GM21529 (cell line): ENCODE measurements around the gene SUN5.
"Not testable (repeated sequence)": the region's sequence is repeated elsewhere in the genome, so short reads cannot be mapped to it uniquely, and the experiment has no call there.

Experiments
- ATAC-seq: cut with Tn5 transposase; IDR thresholded peaks from one replicate; pipeline ENCODE4 v1.9.1; 2021; ENCODE audit not compliant: unreplicated experiment

SUN5 gene, protein sequence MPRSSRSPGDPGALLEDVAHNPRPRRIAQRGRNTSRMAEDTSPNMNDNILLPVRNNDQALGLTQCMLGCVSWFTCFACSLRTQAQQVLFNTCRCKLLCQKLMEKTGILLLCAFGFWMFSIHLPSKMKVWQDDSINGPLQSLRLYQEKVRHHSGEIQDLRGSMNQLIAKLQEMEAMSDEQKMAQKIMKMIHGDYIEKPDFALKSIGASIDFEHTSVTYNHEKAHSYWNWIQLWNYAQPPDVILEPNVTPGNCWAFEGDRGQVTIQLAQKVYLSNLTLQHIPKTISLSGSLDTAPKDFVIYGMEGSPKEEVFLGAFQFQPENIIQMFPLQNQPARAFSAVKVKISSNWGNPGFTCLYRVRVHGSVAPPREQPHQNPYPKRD

DNA sequence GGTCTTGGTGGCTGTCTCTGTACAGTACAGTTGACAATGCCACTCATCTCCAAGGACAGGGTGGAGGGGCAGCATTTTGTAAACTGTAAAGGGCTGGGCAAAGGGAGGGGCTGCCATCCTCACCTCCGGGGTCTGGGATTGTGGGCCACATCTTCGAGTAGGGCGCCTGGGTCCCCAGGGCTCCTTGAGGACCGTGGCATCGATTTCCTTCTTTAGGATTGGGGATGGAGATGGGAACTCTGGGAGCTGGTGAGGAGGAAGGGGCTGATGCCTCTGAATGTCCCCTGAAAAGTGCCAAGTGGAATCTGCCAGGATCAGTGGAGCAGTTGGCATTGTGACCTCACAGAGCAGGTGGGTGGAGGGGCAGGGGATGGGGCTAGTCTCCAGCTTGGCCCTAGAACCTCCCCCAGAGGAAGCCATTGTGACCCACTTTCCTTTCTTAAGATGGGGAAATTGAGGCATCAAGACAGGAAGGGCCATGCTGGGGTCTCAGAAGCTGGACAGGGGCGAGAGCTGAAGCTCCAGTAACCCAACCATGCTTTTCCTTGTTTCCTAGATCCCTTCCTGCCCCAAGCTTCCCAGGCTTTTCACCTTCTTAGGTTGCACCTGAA is at the start of gene SUN5:
TSS of gene SUN5 (minus strand) at position 293 of the 611 bp plus-strand sequence. CDS start at position 200, 93 bp downstream.
- ATAC-seq: no peak

DNA sequence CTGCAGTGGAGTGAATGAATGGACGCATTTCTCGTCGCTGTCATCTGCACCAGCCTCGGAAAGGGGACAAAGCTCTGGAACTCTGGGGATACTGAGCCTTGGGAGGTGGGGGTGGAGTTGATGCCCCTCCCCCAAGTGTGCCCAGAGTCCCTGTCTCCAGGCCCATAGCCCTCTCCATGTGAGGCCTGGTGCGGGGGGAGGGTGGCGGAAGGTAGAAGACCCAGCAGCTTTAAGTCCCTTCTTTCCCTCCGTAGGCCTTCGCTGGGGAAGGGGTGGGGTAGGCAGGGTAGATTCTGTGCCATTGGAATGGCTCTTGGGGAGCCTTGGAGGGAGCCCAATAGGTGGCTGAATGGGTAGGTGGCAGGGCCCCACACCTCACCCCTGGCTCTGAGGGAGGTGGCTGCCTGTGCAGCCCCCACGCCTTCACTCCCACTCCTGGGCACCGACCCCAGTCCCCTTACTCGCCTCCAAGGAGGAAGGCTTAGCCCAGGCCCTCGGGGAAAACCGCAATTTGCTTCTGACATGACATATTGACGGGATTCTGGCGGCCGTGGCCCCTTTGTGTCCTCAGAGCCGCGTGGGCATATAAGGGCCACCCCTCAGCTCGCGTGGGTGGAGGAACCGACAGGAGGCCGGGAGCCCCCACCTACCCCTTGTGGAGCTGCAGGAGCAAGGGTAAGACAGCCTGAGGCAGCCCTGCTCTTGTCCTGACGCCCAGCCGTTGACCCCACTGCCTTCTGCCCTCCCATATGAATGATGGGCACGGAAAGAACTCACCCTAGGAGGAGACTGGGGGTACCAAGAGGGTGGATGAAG is 49.3 kb upstream of the SUN5 start, which contains the start of gene BPIFB3:
TSS of gene BPIFB3 (plus strand) at position 613 of the 816 bp plus-strand sequence. CDS start 1,533 bp downstream, outside the sequence.
- no peak for ATAC-seq

DNA sequence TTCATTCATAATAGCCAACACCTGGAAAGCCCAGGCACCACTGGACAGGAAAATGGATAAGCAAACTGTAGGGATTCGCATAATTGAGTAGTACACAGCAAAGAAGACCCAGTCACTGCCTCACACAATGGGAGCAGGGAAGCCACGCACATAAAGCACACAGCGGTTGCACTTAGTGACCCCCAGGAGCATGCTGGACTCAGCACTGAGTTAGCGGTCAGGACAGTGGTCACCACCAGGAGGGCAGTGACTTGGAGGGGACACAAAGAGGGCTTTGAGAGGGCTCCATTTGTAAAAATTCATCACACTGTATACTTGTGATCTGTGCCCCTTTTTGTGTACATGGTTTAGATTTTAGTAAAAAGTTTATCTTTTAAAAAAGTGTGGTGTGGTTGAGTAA is 47.1 kb upstream of the SUN5 start:
- ATAC-seq: no peak

- no peak for ATAC-seq
Measured at GRCh38 chr20:33046412-33046811, 42.2 kb upstream of the SUN5 start.

GRCh38 chr20:33045129-33045721 is 41.0 kb upstream of the SUN5 start:
- not testable (repeated sequence) for ATAC-seq

DNA sequence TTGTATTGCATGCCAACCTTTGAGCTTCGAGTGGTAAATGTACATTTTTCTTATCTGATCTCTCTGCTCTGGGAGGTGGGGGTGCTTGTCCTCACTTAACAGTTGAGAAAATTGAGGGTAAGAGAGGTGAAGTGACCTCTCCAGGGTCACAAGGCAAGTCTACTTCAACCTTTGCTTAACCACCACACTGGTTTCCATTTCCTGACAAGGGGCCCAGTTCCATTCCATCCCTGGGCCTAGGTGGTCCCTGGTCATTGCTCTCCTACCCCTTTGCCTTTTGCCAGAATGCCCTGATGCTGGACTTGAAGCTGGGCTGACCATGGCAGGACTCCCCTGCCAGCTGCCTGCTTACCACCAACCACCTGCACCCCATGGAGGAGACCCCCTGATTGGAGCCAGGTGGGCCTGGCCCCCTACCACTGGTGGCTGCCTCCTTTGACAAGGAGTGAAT is 39.5 kb upstream of the SUN5 start:
- no peak for ATAC-seq

GRCh38 chr20:33042983-33043730 is 38.9 kb upstream of the SUN5 start:
- no peak for ATAC-seq

- ATAC-seq: no peak
Measured at GRCh38 chr20:33042430-33042829, 38.2 kb upstream of the SUN5 start.

- ATAC-seq: no peak
Measured at GRCh38 chr20:33038243-33038642, 34.0 kb upstream of the SUN5 start.

DNA sequence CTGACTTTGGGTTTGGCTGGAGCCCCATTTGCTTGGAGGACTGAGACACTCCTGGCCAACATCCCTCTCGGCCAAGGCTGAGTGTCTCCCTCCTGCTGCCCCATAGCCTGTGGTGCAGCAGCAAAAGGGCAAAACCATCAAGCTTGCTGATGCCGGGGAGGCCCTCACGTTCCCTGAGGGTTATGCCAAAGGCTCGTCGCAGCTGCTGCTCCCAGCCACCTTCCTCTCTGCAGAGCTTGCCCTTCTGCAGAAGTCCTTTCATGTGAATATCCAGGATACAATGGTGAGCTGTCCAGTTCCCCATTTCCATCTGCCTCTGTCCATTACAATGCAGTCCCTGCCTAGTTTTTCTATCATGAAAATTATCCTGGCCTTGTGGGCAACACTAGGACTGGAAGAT is 33.2 kb upstream of the SUN5 start:
- no peak for ATAC-seq

DNA sequence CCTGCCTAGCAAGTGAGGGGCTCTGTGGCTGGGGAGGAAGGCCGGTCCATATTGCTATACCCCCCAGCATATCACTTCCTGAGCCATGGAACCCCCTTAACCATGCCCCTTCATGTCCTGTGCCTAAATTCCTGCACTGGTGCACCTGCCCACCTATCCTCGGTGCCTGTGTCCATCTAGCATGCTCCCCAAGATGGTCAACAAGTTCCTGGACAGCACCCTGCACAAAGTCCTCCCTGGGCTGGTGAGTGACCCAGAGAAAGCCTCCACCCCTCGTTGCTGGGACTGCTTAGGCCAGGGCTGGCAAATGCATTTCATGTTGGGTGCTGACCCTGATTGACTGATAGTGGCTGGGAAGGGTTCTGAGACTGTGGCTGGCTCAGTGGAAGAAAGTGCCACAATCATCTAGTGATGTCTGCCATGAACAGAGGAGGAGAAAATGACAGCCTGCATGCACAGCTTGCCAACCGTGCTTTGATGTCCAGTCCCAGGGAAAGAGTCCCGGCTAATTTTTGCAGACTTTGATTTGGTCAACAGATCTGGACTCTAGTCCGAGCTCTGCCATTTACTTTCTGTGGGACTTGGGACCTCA is 30.8 kb upstream of the SUN5 start:
- ATAC-seq: no peak

GRCh38 chr20:33034115-33034514 is 29.9 kb upstream of the SUN5 start:
- no peak for ATAC-seq

GRCh38 chr20:33033381-33033780 is 29.1 kb upstream of the SUN5 start:
- ATAC-seq: no peak

DNA sequence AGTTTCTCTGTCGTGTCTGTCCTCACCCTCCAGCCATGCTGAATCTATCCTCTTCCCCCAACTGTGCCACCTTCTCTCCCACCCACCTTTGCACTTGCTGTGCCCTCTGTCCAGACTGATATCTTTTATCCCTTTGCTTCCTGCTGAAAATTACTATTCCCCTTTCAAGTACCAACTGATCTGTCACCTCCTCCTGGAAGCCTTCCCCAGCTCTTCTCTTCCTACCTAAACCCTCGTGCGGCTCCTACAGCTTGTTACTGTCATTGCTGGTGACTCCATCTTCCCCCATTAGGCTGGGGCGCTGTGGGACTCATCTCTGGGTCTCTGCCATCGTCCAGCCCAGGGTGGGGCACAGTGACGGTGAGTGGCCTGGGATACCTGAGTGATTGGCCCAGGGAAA is 28.3 kb upstream of the SUN5 start:
- no peak for ATAC-seq

- ATAC-seq: no peak
Measured at GRCh38 chr20:33031531-33031930, 27.3 kb upstream of the SUN5 start, which contains the start of gene BPIFB6. BPIFB6 (plus strand) TSS chr20:33031648; CDS start chr20:33031648, 0 bp downstream.

GRCh38 chr20:33030569-33030968 is 26.3 kb upstream of the SUN5 start:
- ATAC-seq: no peak

DNA sequence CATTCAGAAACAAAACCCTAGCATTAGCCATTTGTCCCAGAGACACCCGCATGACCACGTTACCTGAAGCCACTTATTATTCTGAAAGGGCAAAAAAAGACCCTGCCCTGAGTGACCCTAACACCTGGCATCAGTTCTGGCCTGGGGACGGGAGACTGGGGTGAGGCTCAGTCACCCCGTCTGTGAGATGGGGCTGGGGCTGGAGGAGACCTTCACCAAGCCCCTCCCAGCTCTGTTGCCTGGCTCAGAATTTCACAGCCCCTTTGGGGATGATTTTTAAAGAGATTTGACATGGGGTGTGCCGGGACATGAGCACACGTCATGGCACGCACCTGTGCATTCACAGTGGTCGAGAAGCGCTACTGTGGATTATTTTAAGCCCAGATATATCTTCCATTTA is 25.8 kb upstream of the SUN5 start:
- no peak for ATAC-seq

DNA sequence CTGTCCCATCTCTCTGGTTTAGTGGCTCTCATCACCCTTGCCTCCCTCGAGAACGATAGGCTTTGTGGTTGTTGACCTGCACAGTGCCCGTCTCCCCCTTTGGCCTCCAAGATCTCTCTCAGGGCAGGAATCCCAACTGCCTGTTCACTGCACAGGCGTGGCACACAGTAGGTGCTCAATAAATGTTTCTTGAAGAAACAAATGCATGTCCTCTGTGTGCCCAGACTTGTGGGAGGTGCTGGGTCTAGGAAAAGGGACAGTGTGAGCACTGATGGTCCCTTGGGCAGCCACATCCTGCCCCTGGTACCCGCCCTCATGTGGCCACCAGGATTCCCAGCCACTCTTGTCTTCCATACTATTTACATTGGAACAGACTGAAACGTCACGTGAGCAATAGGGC is 24.6 kb upstream of the SUN5 start:
- ATAC-seq: no peak

DNA sequence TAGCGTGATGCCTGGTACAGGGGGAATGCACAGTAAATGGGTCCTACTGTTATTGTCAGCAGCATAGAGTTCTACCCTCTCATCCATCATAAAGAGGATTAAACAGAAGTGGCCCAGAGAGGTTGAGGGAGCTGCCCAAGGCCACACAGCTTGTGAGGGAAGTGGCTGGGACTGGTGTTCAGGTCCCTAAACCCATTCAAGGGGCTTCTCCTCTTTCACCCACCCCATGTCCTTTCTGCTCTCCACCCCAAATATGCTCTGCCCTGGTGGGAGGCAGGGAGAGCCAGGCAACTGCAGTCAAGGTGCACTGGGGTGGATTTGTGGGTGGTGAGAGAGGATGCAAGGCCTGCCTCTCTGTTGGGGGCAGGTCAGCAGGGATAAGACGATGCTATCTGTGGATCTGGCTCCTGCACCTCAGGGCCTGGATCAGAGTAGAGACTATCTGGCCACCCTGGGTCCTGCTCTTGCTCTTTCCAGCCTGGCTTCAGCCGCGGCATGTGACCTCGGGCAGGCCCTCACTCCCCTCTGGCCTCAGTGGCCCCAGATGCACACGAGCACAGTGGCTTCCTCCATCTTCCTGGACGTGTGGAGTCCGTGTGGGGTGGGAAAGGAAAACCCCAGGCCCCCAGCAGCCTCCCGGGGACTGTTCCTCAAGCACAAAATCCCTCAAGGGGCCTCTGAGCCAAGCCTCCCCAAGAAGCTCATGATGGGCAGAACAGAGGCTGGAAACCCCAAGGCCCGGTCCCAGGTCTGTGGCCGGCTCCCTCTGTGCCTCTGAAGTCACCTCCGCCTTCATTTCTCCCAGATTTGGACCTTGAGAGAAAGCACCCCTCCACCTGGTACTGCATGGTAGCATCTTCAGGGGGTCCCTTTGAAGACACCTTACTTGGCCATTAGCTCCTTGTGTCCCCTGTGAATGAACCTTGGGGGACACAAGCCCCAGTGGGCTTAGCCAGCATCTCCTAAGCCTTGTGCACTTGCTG is 23.8 kb upstream of the SUN5 start:
- ATAC-seq: no peak
